SK-N-SH (cell line): ENCODE measurements around the gene TRPM3. TPM values are rescaled to one million over a fixed set of nuclear protein-coding genes. Genes with fewer than 3 reads are reported as not detected.

Source experiments
- CTCF ChIA-PET: fragments of 300-600, 350-600 bp; formaldehyde crosslinking; extraction: SDS; loops from one replicate; lab custom pipeline; 2021; lab: Yijun Ruan, JAX
- POLR2A ChIA-PET: fragments of 350-600 bp; sonication (Branson Sonifier 250); formaldehyde crosslinking; extraction: SDS; loops from one replicate; lab custom pipeline; 2020; ENCODE audit warnings: antibody characterized with exemption, inconsistent platforms; lab: Yijun Ruan, JAX
- DNase-seq: peaks from one replicate; pipeline ENCODE4 v3.0.0; 2012
- H2AFZ ChIP-seq: fragments of 200-600 bp; sonication (generic); 2 replicates; pipeline ENCODE4 v1.8.1; 2016; ENCODE audit warnings: antibody characterized with exemption, mild to moderate bottlenecking, low read depth
- H3F3A ChIP-seq: fragments of 200-600 bp; sonication (generic); replicated peaks from 2 replicates; pipeline ENCODE3; 2016; ENCODE audit warnings: antibody characterized with exemption, mild to moderate bottlenecking; ENCODE audit not compliant: insufficient read depth
- H3K27ac ChIP-seq, 2 experiments: fragments of 200-500 bp in 1 of 2; fragments of 200-600 bp in 1 of 2; sonication (Bioruptor generic) in 1 of 2; sonication (generic), shearing (Covaris generic) in 1 of 2; 2 replicates each; pipeline versions ENCODE4 v1.5.1 to v1.6.1; 2014 to 2016; ENCODE audit warnings: low read depth in 2 of 2, inconsistent platforms in 1 of 2, low read length in 1 of 2, mild to moderate bottlenecking in 1 of 2, mixed read lengths in 1 of 2
- H3K27me3 ChIP-seq: fragments of 200-600 bp; sonication (generic), shearing (Covaris generic); 2 replicates; pipeline ENCODE4 v1.6.1; 2016; ENCODE audit warnings: mixed run types; ENCODE audit not compliant: insufficient read depth
- H3K36me3 ChIP-seq, 2 experiments: fragments of 200-500 bp in 1 of 2; fragments of 200-600 bp in 1 of 2; sonication (Bioruptor generic) in 1 of 2; sonication (generic) in 1 of 2; replicated peaks in 1 of 2; 2 replicates each; pipeline versions ENCODE3 to v1.5.1; 2014 to 2016; ENCODE audit warnings: low read length in 1 of 2, mild to moderate bottlenecking in 1 of 2; ENCODE audit not compliant: insufficient read depth in 2 of 2, control insufficient read depth in 1 of 2
- H3K4me1 ChIP-seq, 2 experiments: fragments of 200-500 bp in 1 of 2; fragments of 200-600 bp in 1 of 2; sonication (Bioruptor generic) in 1 of 2; sonication (generic), shearing (Covaris generic) in 1 of 2; 2 replicates each; pipeline versions ENCODE4 v1.5.1 to v1.6.1; 2014 to 2016; ENCODE audit warnings: low read depth in 1 of 2, low read length in 1 of 2, mixed run types in 1 of 2; ENCODE audit not compliant: insufficient read depth in 2 of 2, control insufficient read depth in 1 of 2
- H3K4me2 ChIP-seq: fragments of 200-600 bp; sonication (generic), shearing (Covaris generic); 2 replicates; pipeline ENCODE4 v1.6.1; 2017; ENCODE audit warnings: mixed run types
- H3K4me3 ChIP-seq, 2 experiments: fragments of 200-500 bp in 1 of 2; fragments of 200-600 bp in 1 of 2; sonication (Bioruptor generic) in 1 of 2; sonication (generic), shearing (Covaris generic) in 1 of 2; 2 replicates each; pipeline versions ENCODE4 v1.5.1 to v1.8.1; 2014 to 2016; ENCODE audit warnings: low read depth in 2 of 2, inconsistent platforms in 1 of 2, low read length in 1 of 2, mild to moderate bottlenecking in 1 of 2, mixed read lengths in 1 of 2, moderate library complexity in 1 of 2
- H3K79me2 ChIP-seq: fragments of 200-600 bp; sonication (generic); 2 replicates; pipeline ENCODE4 v1.8.1; 2017; ENCODE audit warnings: mild to moderate bottlenecking; ENCODE audit not compliant: insufficient read depth
- H3K9ac ChIP-seq: fragments of 200-600 bp; sonication (generic); 2 replicates; pipeline ENCODE4 v1.6.1; 2017; ENCODE audit warnings: mixed run types
- H3K9me2 ChIP-seq: fragments of 200-600 bp; sonication (generic); 2 replicates; pipeline ENCODE4 v1.6.1; 2017; ENCODE audit warnings: mixed run types
- H3K9me3 ChIP-seq: fragments of 200-600 bp; sonication (generic); 2 replicates; pipeline ENCODE4 v1.6.1; 2017; ENCODE audit warnings: mixed run types, mild to moderate bottlenecking, moderate library complexity
- H4K20me1 ChIP-seq: fragments of 200-600 bp; sonication (generic); 2 replicates; pipeline ENCODE4 v1.6.1; 2017; ENCODE audit warnings: mild to moderate bottlenecking, mixed run types; ENCODE audit not compliant: insufficient read depth
- CTCF ChIP-seq: fragments of 200-600 bp; sonication (generic); IDR thresholded peaks from 2 replicates; pipeline ENCODE4 v1.6.1; 2017; ENCODE audit warnings: antibody characterized with exemption, mild to moderate bottlenecking, moderate library complexity
- EP300 ChIP-seq, 2 experiments: IDR thresholded peaks; 2 replicates each; pipeline versions ENCODE4 v1.4.0 to v1.6.1; 2012; ENCODE audit warnings: borderline replicate concordance in 1 of 2, low read depth in 1 of 2, low read length in 1 of 2
- FOSL2 ChIP-seq: IDR thresholded peaks from 2 replicates; pipeline ENCODE4 v1.4.0; 2012; ENCODE audit warnings: low read depth, mild to moderate bottlenecking, moderate library complexity, borderline replicate concordance
- FOXM1 ChIP-seq: IDR thresholded peaks from 2 replicates; pipeline ENCODE4 v1.4.0; 2012; ENCODE audit warnings: low read depth, mild to moderate bottlenecking
- JUND ChIP-seq: IDR thresholded peaks from 2 replicates; pipeline ENCODE4 v1.4.0; 2012
- NFIC ChIP-seq: IDR thresholded peaks from 2 replicates; pipeline ENCODE4 v1.4.0; 2012; ENCODE audit warnings: borderline replicate concordance
- NRF1 ChIP-seq: IDR thresholded peaks from 2 replicates; pipeline ENCODE4 v1.6.1; 2012; ENCODE audit warnings: low read depth, mild to moderate bottlenecking, low read length
- RAD21 ChIP-seq: IDR thresholded peaks from 2 replicates; pipeline ENCODE4 v1.6.1; 2012; ENCODE audit warnings: mild to moderate bottlenecking, low read length
- RCOR1 ChIP-seq: fragments of 150-350 bp; IDR thresholded peaks from 2 replicates; pipeline ENCODE4 v1.6.1; 2017; ENCODE audit warnings: antibody characterized with exemption, low read length
- REST ChIP-seq: IDR thresholded peaks from 2 replicates; pipeline ENCODE4 v1.6.1; 2012; ENCODE audit warnings: mild to moderate bottlenecking, low read depth, low read length, moderate library complexity
- SMC3 ChIP-seq: IDR thresholded peaks from 2 replicates; pipeline ENCODE4 v1.6.1; 2012; ENCODE audit warnings: low read depth, low read length, improper control_type of control experiment
- YY1 ChIP-seq: IDR thresholded peaks from 2 replicates; pipeline ENCODE4 v1.4.0; 2012; ENCODE audit warnings: low read depth, mild to moderate bottlenecking
- WGBS: methylation state at CpG from one replicate; pipeline ENCODE4 v1.1.6; 2017; ENCODE audit warnings: low lambda C conversion rate; 5-methylcytosine and 5-hydroxymethylcytosine counted together
- polyA plus RNA-seq, 3 experiments: library from polyadenylated mRNA; depleted of rRNA; stranded (reverse); fragments of >200 nt; gene quantifications; 2 replicates each; pipeline ENCODE4 v1.2.3, GENCODE V29; 2012

TRPM3 gene
- polyA plus RNA-seq, 1 of the 3 experiments (the other 2 are of a cell fraction), result not detected

GRCh38 chr9:70484232-70485130, 636.9 kb downstream of the TRPM3 start:
- Histone ChIP-seq H3K4me3 (no peak overlapping the region; a peak in 1 of 4 replicates), H2AFZ (no peak overlapping the region), H3K9me2 (no peaks in the 10 kb centered on the region), H3F3A (no peaks in the 10 kb centered on the region), H3K9ac (no peak overlapping the region), H3K79me2 (no peaks in the 10 kb centered on the region), H3K4me2 (no peak overlapping the region), H3K9me3 (no peaks in the 10 kb centered on the region), H3K4me1 (peaks cover 8 to 10% of the 10 kb centered on the region in 2 experiments; a peak in 2 of 4 replicates), H4K20me1 (no peaks in the 10 kb centered on the region), H3K36me3 (no peaks in the 10 kb centered on the region), H3K27ac (no peak overlapping the region), H3K27me3 (no peaks in the 10 kb centered on the region)
- peak; percentile 74 for DNase-seq
- CTCF ChIA-PET, result interaction anchor here (0.5 to 2.5 kb wide), 28 partner anchors 8 to 145 kb away, joined by 3 to 12 read pairs (median 4); partner anchors contain the start of gene KLF9
- TF ChIP-seq NRF1 (no peak), SMC3 (peak; percentile 84), YY1 (no peak), NFIC (no peak), RAD21 (peak; percentile 78), CTCF (peak; percentile 78), REST (0 out of 2 replicates have a peak, but pooled peaks have one; percentile 18), JUND (no peak), FOSL2 (0 out of 2 replicates have a peak, but pooled peaks have one; percentile 1)
- WGBS, result 64% methylated on average over 8 of the region's 8 CpGs
- POLR2A ChIA-PET, result interaction anchor here (1.0 kb wide), 1 partner anchor 65 kb away, joined by 3 read pairs; no protein-coding TSS in a partner anchor

- DNase-seq, result no peak
- POLR2A ChIA-PET, result no interaction called here
Observed at GRCh38 chr9:70481471-70481870, 640.0 kb downstream of the TRPM3 start.

More at GRCh38 chr9:70481471-70481870, 640.0 kb downstream of the TRPM3 start:
- Histone ChIP-seq H3K27ac (no peak overlapping the region), H3K36me3 (no peaks in the 10 kb centered on the region), H2AFZ (no peak overlapping the region), H3K9me2 (no peaks in the 10 kb centered on the region), H3K4me3 (no peak overlapping the region), H3K4me1 (peaks cover 8 to 10% of the 10 kb centered on the region in 2 experiments; a peak in 2 of 4 replicates), H3K27me3 (no peaks in the 10 kb centered on the region), H3K9me3 (no peaks in the 10 kb centered on the region), H3K9ac (no peak overlapping the region), H3K79me2 (no peaks in the 10 kb centered on the region), H4K20me1 (no peaks in the 10 kb centered on the region), H3K4me2 (no peak overlapping the region), H3F3A (no peaks in the 10 kb centered on the region)
- TF ChIP-seq EP300 (IDR thresholded peaks at IDR 0.05; ENCODE audit: borderline replicate concordance in 1 of 2, low read depth in 1 of 2, low read length in 1 of 2) (no peak), RCOR1 (no peak), FOXM1 (no peak)
- CTCF ChIA-PET, result interaction anchor here (1.5 kb wide), 1 partner anchor 121 kb away, joined by 4 read pairs; no protein-coding TSS in a partner anchor
- 74% methylated on average over 1 of the region's 1 CpG for WGBS
